ENCODE measurements around the gene MYO5B.

The MYO5B gene

DNA sequence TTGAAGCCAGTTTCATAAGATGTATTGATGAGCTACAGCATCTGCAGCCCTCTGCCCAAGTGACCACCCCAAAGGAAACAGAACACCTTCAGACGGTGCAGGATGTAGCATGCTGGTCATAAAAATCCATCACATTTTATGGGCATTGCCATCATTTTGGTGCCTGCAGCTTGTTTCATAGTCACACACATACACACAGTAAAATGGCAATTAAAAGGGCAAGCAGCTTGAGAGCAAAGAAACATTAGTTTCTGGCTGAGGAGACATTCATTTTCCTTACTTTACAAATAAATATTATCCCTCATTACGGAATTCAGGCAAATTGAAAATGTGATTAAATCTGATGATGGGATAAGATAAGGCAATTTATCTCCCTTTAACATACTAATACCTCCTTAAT is 13.4 kb downstream of the MYO5B start:
- Histone ChIP-seq H3K4me1 (no peaks in the 10 kb centered on the region), H3K4me3 (no peak overlapping the region), H3K9me3 (no peaks in the 10 kb centered on the region), H3K27me3 (ENCODE audit: low read depth) (no peaks in the 10 kb centered on the region), H3K36me3 (replicated peaks) (no peaks in the 10 kb centered on the region)
- no peak for DNase-seq (ENCODE audit: low spot score in 2 of 2)
- in situ Hi-C loops (cut with MboI; ENCODE audit: low sequenced_read_pairs): no loop called here

DNA sequence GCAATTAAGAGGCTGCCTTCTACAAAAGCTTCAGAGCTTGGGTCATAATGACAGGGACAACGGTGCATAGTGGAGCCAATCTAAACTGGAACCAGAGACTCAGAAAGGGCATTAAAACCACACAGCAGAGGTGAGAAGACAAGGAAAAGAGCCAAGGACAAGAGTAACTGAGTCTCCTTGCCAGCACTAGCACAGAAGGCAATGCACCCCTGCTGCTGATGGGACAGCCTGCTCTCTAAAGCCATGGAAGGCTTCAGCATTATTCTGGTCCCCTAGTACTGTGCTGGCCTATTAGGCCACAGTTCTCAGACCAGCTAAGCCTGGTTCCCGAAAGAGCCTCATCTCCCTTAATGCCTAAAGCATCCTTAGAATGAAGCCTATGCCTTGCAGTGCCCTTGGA is 15.5 kb downstream of the MYO5B start:
- H3K4me1 ChIP-seq: no peaks in the 10 kb centered on the region
- no peaks in the 10 kb centered on the region for H3K27me3 ChIP-seq (ENCODE audit: low read depth)
- H3K4me3 ChIP-seq: no peak overlapping the region
- no peak for DNase-seq (ENCODE audit: low spot score in 2 of 2)
- in situ Hi-C loops (cut with MboI; ENCODE audit: low sequenced_read_pairs): no loop called here
- H3K9me3 ChIP-seq: no peaks in the 10 kb centered on the region
- no peaks in the 10 kb centered on the region for H3K36me3 ChIP-seq (replicated peaks)

DNA sequence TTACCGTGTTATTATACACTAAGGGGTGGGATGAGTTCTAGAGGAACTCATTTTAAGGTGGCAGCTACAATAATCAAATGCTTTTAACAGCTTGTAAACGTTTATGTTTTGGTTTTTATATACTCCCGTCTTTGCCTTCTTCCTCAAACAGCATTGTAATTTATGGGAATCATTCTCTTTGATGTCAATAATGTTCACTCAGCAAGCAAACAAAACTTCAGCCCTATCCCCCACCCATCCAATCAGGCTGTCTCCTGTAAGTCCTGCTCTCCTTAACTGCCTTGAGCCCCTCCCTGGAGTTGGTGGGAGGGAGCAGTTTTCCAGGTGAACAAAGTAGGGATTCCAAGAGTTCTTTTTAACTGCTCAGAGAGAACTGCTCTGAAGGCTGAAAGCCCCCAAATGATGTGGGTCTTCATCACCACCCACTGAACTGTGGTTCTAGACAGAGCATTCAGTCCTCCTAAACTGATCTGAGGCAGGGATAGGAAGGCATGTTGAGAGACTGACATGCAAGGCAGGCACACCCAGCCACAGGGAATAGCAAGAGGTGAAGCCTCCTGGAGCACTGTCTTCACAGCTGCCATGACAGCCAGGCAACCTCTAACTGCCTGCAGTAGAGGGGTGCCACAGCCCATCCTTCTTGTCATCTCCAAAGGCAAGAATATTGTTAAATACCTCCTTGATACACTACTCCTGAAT is 17.5 kb downstream of the MYO5B start:
- in situ Hi-C loops (cut with MboI; ENCODE audit: low sequenced_read_pairs): no loop called here
- H3K9me3 ChIP-seq: no peaks in the 10 kb centered on the region
- H3K36me3 ChIP-seq (replicated peaks): no peaks in the 10 kb centered on the region
- no peaks in the 10 kb centered on the region for H3K27me3 ChIP-seq (ENCODE audit: low read depth)
- no peaks in the 10 kb centered on the region for H3K4me1 ChIP-seq
- no peak for DNase-seq (ENCODE audit: low spot score in 2 of 2)
- no peak overlapping the region for H3K4me3 ChIP-seq

DNA sequence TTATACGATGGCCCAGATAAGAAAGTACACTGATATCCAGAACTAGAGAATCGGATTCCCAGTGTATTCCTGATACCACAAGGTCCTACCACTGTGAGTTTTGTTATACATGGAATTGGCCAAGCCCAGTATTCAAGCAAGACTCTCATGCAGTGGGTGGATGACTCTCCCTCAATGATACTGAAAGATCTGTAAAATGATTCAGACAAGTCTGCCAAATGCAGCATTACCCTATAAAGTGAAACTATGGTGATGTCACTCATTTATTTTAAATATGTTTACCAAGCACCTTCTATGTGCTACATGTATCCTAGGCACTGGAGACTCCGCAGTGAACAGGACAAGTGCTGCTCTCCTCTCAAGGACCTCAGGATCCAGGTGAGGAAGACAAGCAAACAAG is 22.6 kb downstream of the MYO5B start:
- DNase-seq (ENCODE audit: low spot score in 2 of 2): no peak
- no peaks in the 10 kb centered on the region for H3K9me3 ChIP-seq
- H3K4me3 ChIP-seq: no peak overlapping the region
- H3K36me3 ChIP-seq (replicated peaks): no peaks in the 10 kb centered on the region
- no peaks in the 10 kb centered on the region for H3K4me1 ChIP-seq
- in situ Hi-C loops (cut with MboI; ENCODE audit: low sequenced_read_pairs): no loop called here
- H3K27me3 ChIP-seq (ENCODE audit: low read depth): no peaks in the 10 kb centered on the region

DNA sequence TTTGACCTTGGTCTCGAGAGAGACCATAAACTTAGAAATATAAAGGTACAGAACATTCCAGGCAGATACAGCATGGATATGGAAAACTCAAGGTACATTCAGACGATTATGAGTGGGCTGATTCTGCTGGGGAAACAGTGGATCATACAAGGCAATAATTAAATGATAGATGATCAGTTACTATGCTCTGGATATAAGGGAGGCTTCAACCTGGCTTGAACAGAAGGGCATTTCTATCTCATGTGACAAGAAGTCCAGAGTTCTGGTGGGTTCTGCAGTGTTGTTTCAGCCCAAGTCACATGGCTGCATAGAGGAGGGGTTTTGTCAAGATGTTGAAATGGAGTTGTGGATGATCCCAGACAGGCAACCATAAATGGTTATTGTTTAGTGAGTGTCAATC is 23.5 kb downstream of the MYO5B start:
- no peak for DNase-seq (ENCODE audit: low spot score in 2 of 2)
- no peaks in the 10 kb centered on the region for H3K36me3 ChIP-seq (replicated peaks)
- H3K4me3 ChIP-seq: no peak overlapping the region
- no peaks in the 10 kb centered on the region for H3K27me3 ChIP-seq (ENCODE audit: low read depth)
- in situ Hi-C loops (cut with MboI; ENCODE audit: low sequenced_read_pairs): no loop called here
- H3K9me3 ChIP-seq: no peaks in the 10 kb centered on the region
- H3K4me1 ChIP-seq: no peaks in the 10 kb centered on the region

DNA sequence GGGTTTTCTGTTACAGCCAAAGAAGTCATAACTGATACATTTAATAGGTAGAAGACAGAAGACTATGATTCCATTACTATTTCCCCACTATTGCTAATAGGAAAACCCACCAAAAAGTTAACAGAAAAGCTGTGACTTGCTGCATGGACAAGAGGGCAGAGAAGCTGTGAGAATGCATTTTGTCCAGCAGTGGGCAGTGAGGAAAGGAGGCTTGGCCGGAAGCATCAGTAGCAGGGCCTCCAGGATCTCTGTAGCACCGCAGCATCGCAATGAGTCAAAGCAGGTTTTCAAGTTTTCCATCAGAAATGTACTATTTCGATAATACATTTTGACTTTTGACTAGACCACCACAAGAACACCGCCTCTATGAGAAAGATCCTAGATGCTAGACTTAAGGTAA is 24.9 kb downstream of the MYO5B start:
- H3K9me3 ChIP-seq: no peaks in the 10 kb centered on the region
- no peaks in the 10 kb centered on the region for H3K27me3 ChIP-seq (ENCODE audit: low read depth)
- no peak overlapping the region for H3K4me3 ChIP-seq
- in situ Hi-C loops (cut with MboI; ENCODE audit: low sequenced_read_pairs): no loop called here
- no peaks in the 10 kb centered on the region for H3K36me3 ChIP-seq (replicated peaks)
- no peaks in the 10 kb centered on the region for H3K4me1 ChIP-seq
- DNase-seq (ENCODE audit: low spot score in 2 of 2): no peak

DNA sequence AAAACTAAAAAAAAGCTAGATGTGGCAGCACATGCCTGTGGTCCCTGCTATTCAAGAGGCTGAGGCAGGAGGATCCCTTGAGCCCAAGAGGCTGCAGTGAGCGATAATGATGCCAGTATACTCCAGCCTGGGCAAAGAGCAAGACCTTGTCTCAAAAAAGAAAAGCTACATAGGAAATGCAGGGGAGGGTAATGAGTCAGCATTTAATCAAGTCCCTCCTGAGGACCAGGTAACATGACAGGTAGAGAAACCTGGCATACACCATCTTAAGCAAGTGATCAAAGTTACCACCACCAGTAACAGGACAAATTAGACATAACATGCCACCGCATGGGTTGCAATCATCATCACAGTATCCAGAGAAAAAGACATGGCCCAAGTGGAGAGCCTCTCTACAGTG is 25.8 kb downstream of the MYO5B start:
- no peak for DNase-seq (ENCODE audit: low spot score in 2 of 2)
- H3K4me3 ChIP-seq: no peak overlapping the region
- H3K9me3 ChIP-seq: no peaks in the 10 kb centered on the region
- in situ Hi-C loops (cut with MboI; ENCODE audit: low sequenced_read_pairs): no loop called here
- H3K4me1 ChIP-seq: no peaks in the 10 kb centered on the region
- no peaks in the 10 kb centered on the region for H3K27me3 ChIP-seq (ENCODE audit: low read depth)
- no peaks in the 10 kb centered on the region for H3K36me3 ChIP-seq (replicated peaks)

DNA sequence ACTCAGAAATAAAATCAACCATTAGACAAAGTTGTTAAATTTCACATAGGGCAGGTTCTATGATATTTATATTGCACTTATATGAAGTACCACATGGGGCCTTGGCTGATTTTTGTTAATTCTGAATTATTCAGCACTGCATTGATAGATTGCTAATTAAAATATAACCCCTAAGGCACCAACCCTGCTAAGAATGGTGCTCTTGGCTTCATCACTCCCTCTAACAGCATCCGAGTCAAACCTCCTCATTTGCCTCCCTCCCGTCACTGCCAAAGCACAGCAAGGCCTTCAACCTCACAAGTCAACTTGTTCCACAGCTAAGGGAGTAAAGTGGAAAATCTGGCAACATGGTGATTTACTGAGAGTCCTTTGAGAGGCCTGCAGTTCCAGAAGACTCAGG is 27.0 kb downstream of the MYO5B start:
- Histone ChIP-seq H3K4me1 (peaks cover 5% of the 10 kb centered on the region), H3K36me3 (replicated peaks) (no peaks in the 10 kb centered on the region), H3K9me3 (no peaks in the 10 kb centered on the region), H3K4me3 (no peak overlapping the region), H3K27me3 (ENCODE audit: low read depth) (no peaks in the 10 kb centered on the region)
- in situ Hi-C loops (cut with MboI; ENCODE audit: low sequenced_read_pairs): no loop called here
- DNase-seq (ENCODE audit: low spot score in 2 of 2): no peak

DNA sequence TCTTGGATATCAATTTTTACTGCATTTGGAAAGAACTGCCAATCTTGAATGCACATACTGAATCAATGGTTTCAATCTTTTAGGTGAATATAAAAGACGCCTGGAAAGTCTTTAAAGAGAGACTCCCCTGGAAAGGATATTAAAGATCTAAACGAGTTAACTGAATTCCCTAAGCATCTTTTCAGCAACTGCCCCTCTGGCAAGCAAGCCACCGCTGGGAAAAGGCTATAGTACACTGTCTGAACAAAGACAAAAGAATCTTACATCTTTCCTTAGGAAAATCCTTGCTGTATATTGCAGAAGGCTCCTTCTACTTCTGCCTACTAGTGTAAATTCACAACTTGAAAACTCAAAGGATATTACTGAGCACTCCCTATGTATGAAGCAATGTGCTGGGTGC is 28.0 kb downstream of the MYO5B start:
- Histone ChIP-seq H3K27me3 (ENCODE audit: low read depth) (no peaks in the 10 kb centered on the region), H3K9me3 (no peaks in the 10 kb centered on the region), H3K4me3 (no peak overlapping the region), H3K4me1 (peaks cover 11% of the 10 kb centered on the region), H3K36me3 (replicated peaks) (no peaks in the 10 kb centered on the region)
- DNase-seq (ENCODE audit: low spot score in 2 of 2): no peak
- in situ Hi-C loops (cut with MboI; ENCODE audit: low sequenced_read_pairs): no loop called here

DNA sequence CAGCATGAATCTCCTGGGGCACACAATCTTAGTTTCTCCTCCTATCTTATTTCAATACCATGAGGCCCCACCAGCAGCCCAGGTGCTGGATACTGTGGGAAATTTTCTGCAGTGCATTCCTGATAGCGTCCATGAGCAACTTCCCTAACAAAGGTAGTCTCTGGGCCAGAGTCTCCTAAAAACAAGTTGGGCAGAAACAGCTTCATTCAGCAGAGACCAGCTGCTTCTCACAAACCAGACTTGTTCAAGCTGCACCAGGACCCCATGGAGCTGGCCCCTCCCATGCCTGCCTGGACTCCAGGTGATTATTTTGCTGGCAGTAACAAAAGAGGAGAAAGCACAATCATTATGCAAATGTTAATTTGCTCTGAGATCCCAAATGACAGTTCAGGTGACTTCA is 31.4 kb downstream of the MYO5B start:
- no peak for DNase-seq (ENCODE audit: low spot score in 2 of 2)
- peaks cover 11% of the 10 kb centered on the region for H3K4me1 ChIP-seq
- in situ Hi-C loops (cut with MboI; ENCODE audit: low sequenced_read_pairs): no loop called here
- no peaks in the 10 kb centered on the region for H3K27me3 ChIP-seq (ENCODE audit: low read depth)
- H3K36me3 ChIP-seq (replicated peaks): no peaks in the 10 kb centered on the region
- H3K4me3 ChIP-seq: no peak overlapping the region
- no peaks in the 10 kb centered on the region for H3K9me3 ChIP-seq

DNA sequence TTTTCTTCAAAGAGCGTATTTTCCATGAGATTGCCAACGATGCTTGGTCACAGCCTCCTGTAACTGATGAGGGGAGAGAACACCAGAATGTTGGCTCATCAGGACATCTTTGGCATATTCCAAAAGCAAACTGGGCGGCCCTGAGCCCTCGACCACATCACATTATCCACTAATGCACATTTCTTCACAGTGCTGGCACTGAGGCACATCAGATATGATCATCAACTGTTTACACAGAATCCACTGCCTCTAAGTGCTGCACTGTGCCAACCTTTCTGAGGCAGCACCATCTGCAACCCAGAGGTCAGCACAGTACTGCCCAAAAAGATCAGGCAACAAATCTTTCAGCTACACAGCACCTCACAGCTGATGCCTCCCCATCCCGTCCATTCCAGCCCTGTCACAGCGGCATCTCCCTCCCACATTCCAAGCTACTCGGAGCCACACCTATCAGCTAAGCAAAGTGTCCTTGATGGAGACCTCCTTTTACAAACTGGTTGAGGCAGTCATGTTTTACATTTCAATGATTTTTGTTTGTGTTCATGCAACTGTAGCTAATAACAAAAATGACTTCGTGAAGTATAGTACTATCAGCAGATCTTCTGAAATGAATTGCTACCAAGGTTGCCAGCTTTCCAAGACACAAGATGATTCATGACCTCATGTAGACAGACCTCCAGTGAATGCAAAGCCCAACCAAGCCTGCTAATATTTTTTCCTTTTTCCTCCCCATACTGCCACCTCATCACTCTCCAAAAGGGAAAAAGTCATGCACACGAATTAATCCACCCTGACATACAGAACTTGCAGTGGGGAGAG is 32.3 kb downstream of the MYO5B start:
- no peaks in the 10 kb centered on the region for H3K27me3 ChIP-seq (ENCODE audit: low read depth)
- H3K9me3 ChIP-seq: no peaks in the 10 kb centered on the region
- in situ Hi-C loops (cut with MboI; ENCODE audit: low sequenced_read_pairs): no loop called here
- H3K4me1 ChIP-seq: peaks cover 11% of the 10 kb centered on the region
- peak; percentile 21 to 45 for DNase-seq (ENCODE audit: low spot score in 2 of 2)
- no peaks in the 10 kb centered on the region for H3K36me3 ChIP-seq (replicated peaks)
- H3K4me3 ChIP-seq: no peak overlapping the region

DNA sequence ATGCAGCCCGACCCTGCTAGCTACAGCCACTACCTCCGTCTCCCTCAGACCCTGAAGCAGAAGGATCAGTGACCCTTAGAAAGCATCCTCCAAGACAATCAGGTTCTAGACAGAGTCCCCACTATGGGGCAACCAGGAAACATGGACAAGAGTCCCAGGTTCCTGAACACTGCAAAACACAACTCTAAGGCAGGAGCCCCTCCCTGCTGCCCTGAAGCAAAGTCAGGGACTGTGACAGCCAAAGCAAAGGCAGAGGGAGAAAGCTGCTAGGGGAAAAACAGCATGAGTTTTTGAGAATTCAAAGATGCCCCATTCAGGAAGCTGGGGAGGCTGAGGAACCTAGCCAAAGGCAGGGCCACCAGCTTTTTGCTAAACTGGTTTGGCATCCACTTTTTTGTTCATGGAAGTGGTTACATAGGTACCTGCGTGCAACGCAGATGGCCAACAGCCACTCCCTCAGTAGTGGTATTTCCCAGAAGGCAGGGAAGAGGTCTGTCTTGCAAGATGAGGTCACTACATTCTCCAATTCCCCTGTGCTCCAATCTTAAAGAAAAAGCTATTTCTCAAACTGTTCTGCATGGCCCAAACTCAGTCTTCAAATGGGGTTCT is 33.2 kb downstream of the MYO5B start:
- H3K4me3 ChIP-seq: no peak overlapping the region
- H3K4me1 ChIP-seq: peaks cover 11% of the 10 kb centered on the region
- in situ Hi-C loops (cut with MboI; ENCODE audit: low sequenced_read_pairs): no loop called here
- no peaks in the 10 kb centered on the region for H3K36me3 ChIP-seq (replicated peaks)
- H3K27me3 ChIP-seq (ENCODE audit: low read depth): no peaks in the 10 kb centered on the region
- H3K9me3 ChIP-seq: no peaks in the 10 kb centered on the region
- DNase-seq (ENCODE audit: low spot score in 2 of 2): no peak

DNA sequence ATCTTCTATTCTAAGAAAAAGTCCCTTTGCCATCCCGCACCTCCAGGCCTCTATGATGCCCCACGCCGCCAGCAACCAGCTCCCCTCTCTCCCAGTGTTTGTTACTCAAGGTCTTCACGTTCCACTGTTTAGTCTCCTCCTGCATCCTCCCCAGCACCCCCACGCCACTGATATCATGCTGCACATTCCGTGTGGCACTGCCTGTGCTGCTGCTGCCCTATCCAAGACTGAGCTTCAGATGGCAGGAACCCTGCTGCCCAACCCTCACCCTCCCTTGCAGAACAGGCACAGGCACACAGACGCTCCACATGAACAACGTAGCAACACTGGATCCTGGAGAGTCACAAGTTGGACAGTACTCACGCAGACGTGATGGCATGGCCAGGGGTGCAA is 35.3 kb downstream of the MYO5B start:
- no peak for DNase-seq (ENCODE audit: low spot score in 2 of 2)
- H3K27me3 ChIP-seq (ENCODE audit: low read depth): no peaks in the 10 kb centered on the region
- H3K9me3 ChIP-seq: no peaks in the 10 kb centered on the region
- H3K4me1 ChIP-seq: peaks cover 11% of the 10 kb centered on the region
- H3K36me3 ChIP-seq (replicated peaks): no peaks in the 10 kb centered on the region
- in situ Hi-C loops (cut with MboI; ENCODE audit: low sequenced_read_pairs): no loop called here
- no peak overlapping the region for H3K4me3 ChIP-seq

DNA sequence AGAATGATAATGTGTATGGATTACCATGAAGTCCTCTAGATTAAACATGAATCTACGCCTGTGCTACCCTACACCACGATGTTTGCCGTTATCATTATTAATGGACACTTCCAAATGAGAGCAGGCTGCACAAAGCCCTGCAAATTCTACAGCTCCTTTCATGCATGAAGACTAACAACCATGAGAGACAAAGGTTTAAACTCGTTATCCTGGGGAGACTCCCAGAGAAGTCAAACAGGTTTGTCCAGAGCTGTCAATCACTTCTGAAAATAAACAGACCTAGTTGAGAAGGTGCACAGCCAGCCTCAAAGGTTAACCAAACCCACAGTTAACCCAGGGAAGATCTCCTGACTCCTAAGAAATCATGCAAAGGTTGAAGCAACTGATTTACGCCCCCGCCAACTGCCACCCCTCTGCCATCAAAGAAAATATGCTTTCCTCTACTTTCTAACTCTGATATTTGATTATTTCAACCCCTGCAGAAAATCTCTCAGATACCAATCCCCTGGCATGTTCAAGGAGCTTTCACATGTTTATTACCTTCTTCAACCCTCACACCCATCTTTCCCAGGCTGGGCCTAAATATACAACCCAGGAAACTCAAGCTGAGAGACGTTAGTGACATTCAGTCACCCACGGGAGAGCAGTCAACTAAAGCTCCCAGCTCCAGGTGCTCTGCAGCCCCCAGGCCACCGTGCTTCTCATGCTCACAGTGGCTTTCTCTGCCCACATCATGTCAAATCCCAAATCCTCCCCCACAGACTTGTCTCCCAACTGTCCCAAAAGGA is 35.9 kb downstream of the MYO5B start:
- Histone ChIP-seq H3K36me3 (replicated peaks) (no peaks in the 10 kb centered on the region), H3K4me3 (no peak overlapping the region), H3K4me1 (peaks cover 11% of the 10 kb centered on the region), H3K9me3 (no peaks in the 10 kb centered on the region), H3K27me3 (ENCODE audit: low read depth) (no peaks in the 10 kb centered on the region)
- in situ Hi-C loops (cut with MboI; ENCODE audit: low sequenced_read_pairs): no loop called here
- no peak for DNase-seq (ENCODE audit: low spot score in 2 of 2)

All from HAP-1 (cell line).